ENCODE data around the gene SNRNP25. TPM values are rescaled to one million over a fixed set of nuclear protein-coding genes. Genes with fewer than 3 reads are reported as not detected.
A peak's percentile ranks its signal among the peaks of the same experiment; 100 is the strongest.

SNRNP25 gene
- total RNA-seq, 5 donors from 2014 or later (not counting 1 experiment from before 2014, with no cell fraction given) = 6.8 to 11.4 (median 9.0) TPM

DNA sequence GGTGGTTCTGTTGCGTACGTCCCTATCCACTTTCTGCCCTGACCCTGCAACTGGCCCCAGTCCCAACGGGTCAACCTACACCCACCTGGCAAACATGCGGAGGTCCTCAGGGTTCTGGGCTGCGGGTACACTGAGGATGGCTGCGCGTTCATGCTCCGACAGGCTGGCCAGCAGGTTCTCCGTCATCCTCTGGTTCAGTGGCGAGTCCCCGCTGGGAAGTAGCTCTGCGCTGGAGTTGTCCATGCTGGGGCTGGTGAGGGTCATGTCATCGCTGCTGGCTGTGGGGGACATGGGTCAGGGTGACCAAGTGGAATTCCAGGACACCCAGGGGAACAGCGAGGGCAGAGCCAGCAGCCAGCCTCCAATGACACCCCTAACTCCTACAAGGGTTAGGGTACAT lies 35.0 kb downstream of the SNRNP25 start:
- peaks cover 10% of the 10 kb centered on the region for H3K36me3 Mint-ChIP-seq
- WGBS (ENCODE audit: insufficient coverage) = 100% methylated on average over 8 of the region's 14 CpGs
- Histone ChIP-seq H3K9me3 (no peaks in the 10 kb centered on the region), H3K27me3 (replicated peaks in 1 of 2; ENCODE audit: control insufficient read depth in 2 of 2, extremely low read depth in 1 of 2, insufficient read depth in 2 of 2, low read length in 1 of 2) (no peaks in the 10 kb centered on the region), H3K27ac (ENCODE audit: low read length) (no peak overlapping the region), H3K4me3 (ENCODE audit: control insufficient read depth in 1 of 2, extremely low read depth in 1 of 2, low read length in 1 of 2) (no peak overlapping the region), H3K4me1 (ENCODE audit: control insufficient read depth in 1 of 2, extremely low read depth in 1 of 2, insufficient read depth in 2 of 2, low read length in 2 of 2) (peaks cover 7 to 20% of the 10 kb centered on the region in 2 experiments), H3K36me3 (ENCODE audit: control insufficient read depth in 2 of 2, extremely low read depth in 1 of 2, insufficient read depth in 1 of 2, low read length in 1 of 2) (peaks cover 10 to 43% of the 10 kb centered on the region in 2 donors)
- DNase-seq (no peak), ATAC-seq (replicated peaks in 1 of 4) (no peak)
- H3K27me3 Mint-ChIP-seq = no peaks in the 10 kb centered on the region
- no peak overlapping the region for H3K27ac Mint-ChIP-seq
- no peak overlapping the region for H3K4me3 Mint-ChIP-seq
- POLR2A ChIA-PET = no interaction called here
- no peaks in the 10 kb centered on the region for H3K9me3 Mint-ChIP-seq
- peaks cover 15 to 22% (median 16%) of the 10 kb centered on the region in 3 donors for H3K4me1 Mint-ChIP-seq
- CTCF ChIA-PET = no interaction called here

- H3K4me3 ChIP-seq (ENCODE audit: control insufficient read depth in 1 of 2, extremely low read depth in 1 of 2, low read length in 1 of 2) = no peak overlapping the region
- no peaks in the 10 kb centered on the region for H3K27me3 ChIP-seq (replicated peaks in 1 of 2; ENCODE audit: control insufficient read depth in 2 of 2, extremely low read depth in 1 of 2, insufficient read depth in 2 of 2, low read length in 1 of 2)
- Mint-ChIP-seq H3K4me3 (no peak overlapping the region), H3K27ac (no peak overlapping the region), H3K9me3 (no peaks in the 10 kb centered on the region), H3K36me3 (peaks cover 10% of the 10 kb centered on the region), H3K4me1 (peaks cover 5 to 12% (median 6%) of the 10 kb centered on the region in 3 donors), H3K27me3 (no peaks in the 10 kb centered on the region)
- DNase-seq = no peak
- peaks cover 10 to 43% of the 10 kb centered on the region in 2 donors for H3K36me3 ChIP-seq (ENCODE audit: control insufficient read depth in 2 of 2, extremely low read depth in 1 of 2, insufficient read depth in 1 of 2, low read length in 1 of 2)
- peaks cover 0 to 10% of the 10 kb centered on the region in 2 experiments for H3K4me1 ChIP-seq (ENCODE audit: control insufficient read depth in 1 of 2, extremely low read depth in 1 of 2, insufficient read depth in 2 of 2, low read length in 2 of 2)
- 97% methylated on average over 23 of the region's 30 CpGs for WGBS (ENCODE audit: insufficient coverage)
- no peaks in the 10 kb centered on the region for H3K9me3 ChIP-seq
- no peak overlapping the region for H3K27ac ChIP-seq (ENCODE audit: low read length)
- ATAC-seq (replicated peaks in 1 of 4) = no peak
- CTCF ChIA-PET = no interaction called here
- POLR2A ChIA-PET = no interaction called here
These were observed 36.0 kb downstream of the SNRNP25 start for GRCh38 chr16:89391-90302.

DNA sequence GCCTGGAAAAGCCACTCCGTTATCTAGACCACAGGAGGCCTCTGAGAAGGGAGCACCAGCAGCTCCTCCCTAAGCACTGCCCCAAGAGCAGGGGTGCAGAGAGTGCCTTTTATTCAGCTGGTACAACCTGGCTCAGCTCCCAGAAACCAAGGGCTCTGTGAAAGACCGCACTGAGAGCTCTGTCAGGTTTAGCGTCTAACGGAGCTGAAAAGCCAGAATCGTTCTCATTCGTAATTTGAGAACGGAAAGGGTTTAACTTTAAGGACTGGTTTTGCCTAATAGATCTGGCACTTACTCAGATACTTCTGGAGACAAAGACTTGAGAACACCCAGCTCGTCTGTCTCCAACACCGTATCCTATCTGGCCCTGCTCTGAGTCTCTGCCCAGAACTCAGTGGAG lies 37.9 kb downstream of the SNRNP25 start:
- H3K27ac ChIP-seq (ENCODE audit: low read length) = no peak overlapping the region
- ATAC-seq (replicated peaks in 1 of 4) (no peak), DNase-seq (no peak)
- H3K36me3 ChIP-seq (ENCODE audit: control insufficient read depth in 2 of 2, extremely low read depth in 1 of 2, insufficient read depth in 1 of 2, low read length in 1 of 2) = peaks cover 10 to 37% of the 10 kb centered on the region in 2 donors
- 91% methylated on average over 8 of the region's 9 CpGs for WGBS (ENCODE audit: insufficient coverage)
- peaks cover 6% of the 10 kb centered on the region for H3K36me3 Mint-ChIP-seq
- no peaks in the 10 kb centered on the region for H3K27me3 ChIP-seq (replicated peaks in 1 of 2; ENCODE audit: control insufficient read depth in 2 of 2, extremely low read depth in 1 of 2, insufficient read depth in 2 of 2, low read length in 1 of 2)
- no peaks in the 10 kb centered on the region for H3K27me3 Mint-ChIP-seq
- no peaks in the 10 kb centered on the region for H3K9me3 Mint-ChIP-seq
- no peak overlapping the region for H3K4me3 Mint-ChIP-seq
- H3K4me1 Mint-ChIP-seq = no peaks in the 10 kb centered on the region
- H3K4me3 ChIP-seq (ENCODE audit: control insufficient read depth in 1 of 2, extremely low read depth in 1 of 2, low read length in 1 of 2) = no peak overlapping the region
- H3K27ac Mint-ChIP-seq = no peak overlapping the region
- ChIA-PET POLR2A (no interaction called here), CTCF (no interaction called here)
- no peaks in the 10 kb centered on the region for H3K4me1 ChIP-seq (ENCODE audit: control insufficient read depth in 1 of 2, extremely low read depth in 1 of 2, insufficient read depth in 2 of 2, low read length in 2 of 2)
- no peaks in the 10 kb centered on the region for H3K9me3 ChIP-seq

DNA sequence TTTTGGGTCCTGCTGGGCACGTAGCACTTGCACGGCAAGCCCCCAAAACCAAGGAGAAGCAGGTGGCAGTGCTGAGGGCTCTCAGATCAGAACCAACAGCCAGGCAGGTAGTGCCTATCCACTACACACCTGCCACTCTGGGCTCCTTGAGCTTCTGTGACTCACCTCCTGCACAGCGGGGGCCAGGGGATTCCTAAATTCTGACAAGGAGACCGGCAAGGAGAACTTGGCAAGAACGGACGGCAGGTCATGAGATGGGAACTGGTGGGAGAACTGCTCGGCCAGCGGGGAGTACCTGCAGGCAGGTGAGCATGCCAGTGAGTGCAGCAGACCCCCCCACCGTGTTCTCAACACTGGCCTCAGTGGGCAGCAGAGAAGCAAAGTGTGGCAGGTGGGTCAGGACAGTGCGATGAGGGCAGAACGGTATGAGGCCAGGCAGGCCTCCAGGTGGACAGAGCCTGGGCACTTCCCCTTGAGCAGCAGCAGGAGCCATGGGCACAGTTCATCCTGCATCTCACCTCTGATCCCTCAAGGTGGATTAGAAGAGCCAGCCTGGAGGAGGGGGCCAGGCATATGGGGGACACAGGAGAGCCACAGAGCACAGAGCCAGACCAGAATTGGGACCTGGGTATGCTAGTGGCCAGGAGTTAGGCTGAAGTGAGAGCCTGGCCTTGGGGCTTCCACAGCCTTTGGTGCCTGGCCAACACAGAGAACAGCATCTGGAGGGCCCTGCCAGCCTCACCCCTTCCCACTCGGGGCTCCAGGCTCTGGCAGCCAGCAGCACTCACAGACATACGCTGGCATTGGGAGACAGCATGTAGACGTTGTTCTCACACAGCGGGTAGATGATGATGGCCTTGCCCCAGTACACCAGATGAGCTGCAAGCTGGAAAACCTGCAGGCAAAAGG lies 39.1 kb downstream of the SNRNP25 start:
- no peaks in the 10 kb centered on the region for H3K9me3 ChIP-seq
- no peak overlapping the region for H3K4me3 ChIP-seq (ENCODE audit: control insufficient read depth in 1 of 2, extremely low read depth in 1 of 2, low read length in 1 of 2)
- Mint-ChIP-seq H3K9me3 (no peaks in the 10 kb centered on the region), H3K4me1 (peaks cover 5 to 7% (median 7%) of the 10 kb centered on the region in 3 donors), H3K27me3 (no peaks in the 10 kb centered on the region), H3K27ac (no peak overlapping the region), H3K4me3 (no peak overlapping the region), H3K36me3 (peaks cover 6% of the 10 kb centered on the region)
- peaks cover 0 to 10% of the 10 kb centered on the region in 2 experiments for H3K4me1 ChIP-seq (ENCODE audit: control insufficient read depth in 1 of 2, extremely low read depth in 1 of 2, insufficient read depth in 2 of 2, low read length in 2 of 2)
- ChIA-PET CTCF (no interaction called here), POLR2A (no interaction called here)
- 98% methylated on average over 13 of the region's 15 CpGs for WGBS (ENCODE audit: insufficient coverage)
- no peak for DNase-seq
- ATAC-seq (replicated peaks in 1 of 4) = no peak
- peaks cover 10 to 32% of the 10 kb centered on the region in 2 donors for H3K36me3 ChIP-seq (ENCODE audit: control insufficient read depth in 2 of 2, extremely low read depth in 1 of 2, insufficient read depth in 1 of 2, low read length in 1 of 2)
- no peaks in the 10 kb centered on the region for H3K27me3 ChIP-seq (replicated peaks in 1 of 2; ENCODE audit: control insufficient read depth in 2 of 2, extremely low read depth in 1 of 2, insufficient read depth in 2 of 2, low read length in 1 of 2)
- no peak overlapping the region for H3K27ac ChIP-seq (ENCODE audit: low read length)

DNA sequence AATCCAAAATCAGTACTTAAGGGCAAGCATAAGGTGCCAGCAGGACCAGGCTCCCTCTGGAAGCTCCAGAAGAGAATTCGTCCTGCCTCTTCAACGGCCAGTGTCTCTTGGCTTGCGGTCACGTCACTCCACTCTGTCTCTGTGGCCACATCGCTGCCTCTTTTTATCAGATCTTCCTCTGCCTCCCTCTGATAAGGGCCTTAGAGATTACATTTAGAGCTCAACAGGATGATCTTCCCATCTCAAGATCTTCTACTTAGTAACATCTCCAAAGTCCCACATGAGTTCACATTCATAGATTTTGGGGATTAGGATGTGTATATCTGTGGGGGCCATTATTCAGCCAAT lies 41.3 kb downstream of the SNRNP25 start:
- Histone ChIP-seq H3K4me1 (ENCODE audit: control insufficient read depth in 1 of 2, extremely low read depth in 1 of 2, insufficient read depth in 2 of 2, low read length in 2 of 2) (peaks cover 0 to 10% of the 10 kb centered on the region in 2 experiments), H3K9me3 (no peaks in the 10 kb centered on the region), H3K27me3 (replicated peaks in 1 of 2; ENCODE audit: control insufficient read depth in 2 of 2, extremely low read depth in 1 of 2, insufficient read depth in 2 of 2, low read length in 1 of 2) (no peaks in the 10 kb centered on the region), H3K27ac (ENCODE audit: low read length) (no peak overlapping the region), H3K4me3 (ENCODE audit: control insufficient read depth in 1 of 2, extremely low read depth in 1 of 2, low read length in 1 of 2) (no peak overlapping the region), H3K36me3 (ENCODE audit: control insufficient read depth in 2 of 2, extremely low read depth in 1 of 2, insufficient read depth in 1 of 2, low read length in 1 of 2) (peaks cover 8 to 26% of the 10 kb centered on the region in 2 donors)
- ATAC-seq (replicated peaks in 1 of 4) (no peak), DNase-seq (no peak)
- Mint-ChIP-seq H3K36me3 (peaks cover 14% of the 10 kb centered on the region), H3K27me3 (no peaks in the 10 kb centered on the region), H3K4me3 (no peak overlapping the region), H3K9me3 (no peaks in the 10 kb centered on the region), H3K4me1 (peaks cover 5 to 8% (median 8%) of the 10 kb centered on the region in 3 donors), H3K27ac (no peak overlapping the region)
- POLR2A ChIA-PET = no interaction called here
- CTCF ChIA-PET = interaction anchor here in 1 of 2 donors (0.7 kb wide), 1 partner anchor 1120 kb away, joined by 10 read pairs; no protein-coding TSS in a partner anchor
- WGBS (ENCODE audit: insufficient coverage) = no CpG with 5 or more reads among the region's 5 CpGs

DNA sequence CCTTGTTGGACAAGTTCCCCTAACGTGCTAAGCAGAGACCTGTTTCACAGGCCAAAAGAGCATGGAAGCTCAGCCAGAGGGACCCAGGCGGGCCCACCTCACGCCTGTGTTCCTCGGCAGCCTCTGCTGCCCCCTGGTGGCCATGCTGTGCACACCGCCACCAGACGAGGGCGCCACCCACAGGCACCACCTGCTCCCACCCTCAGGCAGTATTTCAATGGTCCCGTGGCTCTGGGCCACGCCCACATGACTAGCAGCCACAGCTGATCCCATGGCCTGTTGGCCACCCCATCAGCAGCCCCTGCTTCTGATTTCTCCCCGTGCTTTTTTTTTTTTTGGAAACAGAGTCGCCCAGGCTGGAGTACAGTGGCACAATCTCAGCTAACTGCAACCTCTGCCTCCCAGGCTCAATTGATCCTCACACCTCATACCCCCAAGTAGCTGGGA lies 43.3 kb downstream of the SNRNP25 start:
- H3K27me3 Mint-ChIP-seq = no peaks in the 10 kb centered on the region
- peaks cover 5 to 8% (median 8%) of the 10 kb centered on the region in 3 donors for H3K4me1 Mint-ChIP-seq
- ATAC-seq (replicated peaks in 1 of 4) (peak; percentile 93 to 99 (median 96)), DNase-seq (peak; percentile 78 to 94 (median 86))
- H3K27ac Mint-ChIP-seq = no peak overlapping the region
- CTCF ChIA-PET = interaction anchor here (0.5 to 2.2 kb wide), 16 partner anchors 10 to 416 kb away, joined by 3 to 19 read pairs (median 4); partner anchors contain the start of genes FAM234A (in 1 of the 2), HBQ1 (in 1 of the 2), POLR3K (in 1 of the 2) and SNRNP25 (in 1 of the 2)
- H3K9me3 Mint-ChIP-seq = no peaks in the 10 kb centered on the region
- 9% methylated on average over 8 of the region's 11 CpGs for WGBS (ENCODE audit: insufficient coverage)
- no peak overlapping the region for H3K4me3 ChIP-seq (ENCODE audit: control insufficient read depth in 1 of 2, extremely low read depth in 1 of 2, low read length in 1 of 2)
- H3K4me1 ChIP-seq (ENCODE audit: control insufficient read depth in 1 of 2, extremely low read depth in 1 of 2, insufficient read depth in 2 of 2, low read length in 2 of 2) = peaks cover 0 to 10% of the 10 kb centered on the region in 2 experiments
- H3K4me3 Mint-ChIP-seq = no peak overlapping the region
- no peaks in the 10 kb centered on the region for H3K9me3 ChIP-seq
- H3K27ac ChIP-seq (ENCODE audit: low read length) = no peak overlapping the region
- peaks cover 8% of the 10 kb centered on the region for H3K36me3 Mint-ChIP-seq
- POLR2A ChIA-PET = no interaction called here
- H3K36me3 ChIP-seq (ENCODE audit: control insufficient read depth in 2 of 2, extremely low read depth in 1 of 2, insufficient read depth in 1 of 2, low read length in 1 of 2) = peaks cover 8 to 20% of the 10 kb centered on the region in 2 donors
- H3K27me3 ChIP-seq (replicated peaks in 1 of 2; ENCODE audit: control insufficient read depth in 2 of 2, extremely low read depth in 1 of 2, insufficient read depth in 2 of 2, low read length in 1 of 2) = no peaks in the 10 kb centered on the region
